SK-N-DZ (cell line): ENCODE data around the gene PRDM16.

Experiments used
- DNase-seq: peaks from one replicate; pipeline ENCODE4 v3.0.0-alpha.2; 2015; ENCODE audit warnings: low spot score

Gene PRDM16

GRCh38 chr1:3032371-3033039, 36.5 kb upstream of the PRDM16 start:
- DNase-seq, result no peak

DNA sequence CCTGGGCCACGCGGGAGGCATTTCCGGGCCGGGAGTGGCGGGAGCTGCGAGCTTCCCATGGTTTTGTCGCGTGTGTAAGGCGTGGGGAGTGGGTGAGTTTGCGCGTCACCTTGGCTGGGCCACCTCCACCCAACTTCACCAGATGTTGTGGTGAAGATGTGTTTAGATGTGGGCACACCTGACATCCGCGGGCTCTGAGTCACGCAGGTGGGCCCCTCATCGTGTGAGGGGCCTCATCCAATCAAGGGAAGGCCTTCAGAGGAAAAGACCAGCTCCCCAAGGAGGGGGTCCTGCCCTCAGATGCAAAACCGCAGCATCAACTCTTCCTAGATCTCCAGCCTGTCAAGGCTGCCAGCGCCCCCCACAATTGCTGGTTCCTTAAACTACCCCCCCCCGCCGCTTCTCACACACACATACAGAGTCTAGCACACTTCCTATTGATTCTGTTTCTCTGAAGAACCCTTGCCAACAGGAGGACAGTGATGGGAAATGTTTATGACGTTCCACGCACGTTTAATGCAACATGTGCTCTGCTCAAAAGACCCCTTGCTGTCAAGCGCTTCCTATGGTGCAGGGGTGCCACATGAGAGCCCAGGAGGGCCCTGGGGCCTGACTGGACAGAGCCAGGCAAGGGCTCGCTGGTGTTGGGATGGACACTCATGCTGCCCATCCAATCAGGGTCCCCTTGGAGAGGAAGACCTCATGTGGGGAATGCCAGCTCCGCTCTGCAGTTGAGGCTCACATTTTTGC, 35.8 kb upstream of the PRDM16 start:
- DNase-seq, result no peak

DNA sequence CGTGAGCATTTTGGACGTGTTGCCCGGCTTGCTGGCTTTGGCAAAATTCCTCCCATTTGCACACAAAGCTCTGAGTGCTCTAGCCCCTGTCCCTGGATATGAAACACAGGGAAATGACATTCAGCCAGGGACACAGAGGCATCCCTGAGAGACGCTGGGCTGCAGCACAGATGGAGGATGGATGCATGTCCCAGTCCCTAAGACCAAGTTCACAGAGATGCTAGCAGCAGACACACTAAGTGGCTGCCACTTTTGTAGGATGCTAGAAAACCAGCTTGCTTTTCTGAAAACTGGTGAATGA, 35.3 kb upstream of the PRDM16 start:
- DNase-seq, result no peak

DNA sequence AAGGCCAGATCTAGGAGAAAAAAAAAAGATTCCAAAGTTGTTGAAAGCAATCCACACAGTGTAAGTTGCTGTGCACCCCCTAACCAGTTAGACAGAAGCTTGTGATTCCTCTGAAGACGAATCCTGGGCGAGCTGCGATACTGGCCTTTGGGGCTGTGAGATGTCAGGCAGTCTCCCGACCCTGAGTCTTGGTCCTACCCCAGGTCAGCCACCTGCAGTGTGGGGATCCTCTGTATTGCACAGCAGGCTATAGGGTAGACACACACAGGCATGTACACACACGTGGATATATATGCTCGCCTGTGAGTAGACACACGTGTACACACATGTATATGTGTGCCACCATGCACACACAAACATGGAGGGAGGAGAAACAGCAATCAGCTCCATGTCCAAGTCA, 34.8 kb upstream of the PRDM16 start:
- DNase-seq, result no peak

GRCh38 chr1:3034728-3035562, 34.1 kb upstream of the PRDM16 start:
- no peak for DNase-seq

GRCh38 chr1:3035563-3036446, 33.2 kb upstream of the PRDM16 start:
- no peak for DNase-seq

GRCh38 chr1:3036447-3037280, 32.3 kb upstream of the PRDM16 start:
- no peak for DNase-seq

- DNase-seq, result no peak
Observed at GRCh38 chr1:3037281-3038040, 31.5 kb upstream of the PRDM16 start.

- no peak for DNase-seq
Observed at GRCh38 chr1:3038113-3038551, 30.9 kb upstream of the PRDM16 start.

DNA sequence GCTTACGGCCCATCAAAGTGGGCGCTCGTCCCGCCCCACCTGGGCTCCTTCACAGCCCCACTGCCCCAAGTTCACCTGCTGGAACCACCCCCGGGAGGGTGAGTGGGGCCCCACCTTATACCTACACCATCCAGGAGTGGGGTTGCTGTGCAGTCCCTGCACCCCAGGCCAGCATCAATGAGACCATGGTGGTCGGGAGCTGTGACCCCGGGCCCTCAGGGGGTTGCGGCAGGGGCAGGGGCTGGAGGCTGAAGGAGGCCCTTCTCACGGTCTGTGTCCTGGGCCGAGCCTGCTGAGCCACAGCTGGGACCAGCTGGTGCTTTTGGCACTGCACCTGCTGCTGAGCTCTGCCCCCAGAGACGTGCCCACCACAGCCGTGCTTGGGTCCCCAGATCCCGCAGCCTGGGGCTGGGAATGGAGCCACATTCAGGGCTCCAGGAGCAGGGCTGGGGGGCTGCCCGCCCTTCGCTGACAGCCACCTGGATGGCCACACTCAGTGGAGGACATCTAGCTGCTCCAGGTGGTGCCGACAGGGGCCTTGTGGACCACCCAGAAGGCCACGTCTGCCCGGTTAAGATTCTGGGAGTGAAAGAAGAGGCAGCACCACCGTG, 30.3 kb upstream of the PRDM16 start:
- DNase-seq, result no peak

GRCh38 chr1:3040004-3040403, 29.0 kb upstream of the PRDM16 start:
- no peak for DNase-seq

- no peak for DNase-seq
Observed at GRCh38 chr1:3042481-3042880, 26.5 kb upstream of the PRDM16 start.

DNA sequence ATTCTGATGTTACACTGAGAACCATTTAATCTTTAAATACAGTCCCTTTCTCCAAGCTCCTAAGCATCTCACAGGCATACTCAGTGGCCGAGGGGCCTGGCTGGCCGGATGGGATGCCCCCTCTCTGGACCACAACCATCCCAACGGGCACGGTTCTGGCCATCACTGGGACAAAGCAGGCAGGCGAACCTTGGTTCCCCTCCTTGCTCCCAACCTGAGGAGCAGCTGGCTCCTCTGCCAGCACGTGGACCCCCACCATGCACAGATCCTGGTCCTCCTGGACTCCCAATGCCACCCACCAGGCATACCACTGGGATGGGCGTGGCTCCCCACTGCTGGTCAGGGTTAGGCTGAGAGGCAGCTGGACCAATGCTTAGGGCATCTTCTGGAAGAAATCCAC, 19.8 kb upstream of the PRDM16 start:
- no peak for DNase-seq

DNA sequence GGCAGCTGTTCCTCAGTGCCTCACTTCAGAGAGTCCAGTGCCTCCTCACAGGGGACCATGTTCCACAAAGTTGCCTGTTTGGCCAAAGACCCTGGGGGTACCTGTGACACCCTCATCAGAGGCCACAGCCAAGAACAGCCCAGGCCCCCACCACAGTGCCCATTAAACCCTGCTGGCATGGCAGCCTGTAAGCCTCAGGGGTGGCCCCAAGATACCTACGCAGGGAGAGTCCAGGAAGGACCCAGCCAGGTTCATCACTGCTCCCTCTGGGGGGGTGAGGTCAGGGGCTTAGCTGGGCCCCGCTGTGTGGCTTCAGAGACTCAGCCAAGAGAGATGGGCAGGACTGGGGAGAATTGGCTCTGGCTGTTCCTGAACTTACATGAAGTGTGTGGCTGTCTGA, 19.1 kb upstream of the PRDM16 start:
- DNase-seq, result no peak

GRCh38 chr1:3050603-3051002, 18.4 kb upstream of the PRDM16 start:
- DNase-seq, result no peak

DNA sequence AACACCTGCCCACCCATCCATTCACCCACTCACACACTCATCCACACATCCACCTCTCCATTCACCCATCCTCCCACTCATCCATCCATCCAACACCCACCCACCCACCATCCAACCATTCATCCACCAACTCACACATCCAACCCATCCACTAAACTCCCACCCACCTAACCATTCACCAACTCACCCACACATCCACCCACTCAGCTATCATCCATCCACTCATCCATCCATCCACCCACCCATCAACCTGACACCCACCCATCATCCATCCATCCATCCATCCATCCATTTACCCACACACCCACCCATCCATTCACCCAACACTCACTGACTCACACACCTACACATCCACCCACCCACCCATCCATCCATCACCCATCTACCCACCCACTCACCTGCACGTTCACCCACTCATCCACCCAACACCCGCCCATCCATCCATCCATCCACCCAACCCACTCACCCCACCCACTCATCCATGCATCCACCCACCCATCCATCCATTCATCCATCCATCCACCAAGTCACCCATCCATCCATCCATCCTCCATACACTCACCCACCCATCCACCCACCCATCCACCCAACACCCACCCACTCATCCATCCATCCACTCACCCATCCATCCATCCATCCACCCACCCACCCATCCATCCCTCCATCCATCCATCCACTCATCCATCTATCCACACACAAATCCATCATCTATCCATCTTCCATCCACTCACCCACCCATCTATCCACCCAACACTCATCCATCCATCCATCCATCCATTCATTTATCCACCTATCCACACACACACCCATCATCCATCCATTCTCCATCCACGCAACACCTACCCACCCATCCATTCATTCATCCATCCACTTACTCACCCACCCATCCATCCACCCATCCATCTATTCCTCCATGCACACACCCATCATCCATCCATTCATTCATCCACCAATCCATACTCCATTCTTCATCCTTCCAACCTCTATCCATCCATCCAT, 17.4 kb upstream of the PRDM16 start:
- no peak for DNase-seq

GRCh38 chr1:3052501-3052900, 16.5 kb upstream of the PRDM16 start:
- no peak for DNase-seq

- no peak for DNase-seq
Observed at GRCh38 chr1:3053366-3053980, 15.5 kb upstream of the PRDM16 start.
